PC-3 (cell line): ENCODE measurements around the gene ZBTB40. TPM values are rescaled to one million over a fixed set of nuclear protein-coding genes. Genes with fewer than 3 reads are reported as not detected.
A peak's percentile ranks its signal among the peaks of the same experiment; 100 is the strongest.

ENCODE experiments used
- ATAC-seq: fragments of 200-7000 bp; cut with Tn5 transposase; 2 replicates; pipeline ENCODE4 v1.9.1; 2020; ENCODE audit warnings: mild to moderate bottlenecking, moderate library complexity
- BruUV-seq: library from RNA; stranded (reverse); fragments of 400-500 nt; replicated peaks from 2 replicates; lab custom pipeline; 2021; lab: Mats Ljungman, UMichigan
- CTCF ChIA-PET: fragments of 300-600 bp; sonication (Branson Sonifier 250); formaldehyde crosslinking; loops from one replicate; lab custom pipeline; 2022; ENCODE audit warnings: antibody characterized with exemption; lab: Charles Lee
- POLR2A ChIA-PET: fragments of 300-600 bp; sonication (Branson Sonifier 250); formaldehyde crosslinking; loops from one replicate; lab custom pipeline; 2022; ENCODE audit warnings: antibody characterized with exemption; ENCODE audit not compliant: unreplicated experiment; lab: Charles Lee
- DNase-seq: peaks from one replicate; pipeline ENCODE4 v3.0.0-alpha.2; 2015
- H2AFZ ChIP-seq: fragments of 300-600 bp; sonication (generic); 2 replicates; pipeline ENCODE4 v1.6.0; 2016; ENCODE audit warnings: antibody characterized with exemption, low read length
- H3F3A ChIP-seq: fragments of 300-600 bp; sonication (generic); one replicate; pipeline ENCODE4 v1.6.0; 2017; ENCODE audit warnings: antibody characterized with exemption, low read length, control low read depth, mild to moderate bottlenecking; ENCODE audit not compliant: unreplicated experiment
- H3K27ac ChIP-seq: fragments of 300-600 bp; sonication (generic); 2 replicates; pipeline ENCODE4 v1.5.1; 2016; ENCODE audit warnings: mild to moderate bottlenecking, low read length
- H3K27me3 ChIP-seq: fragments of 300-600 bp; sonication (generic); 2 replicates; pipeline ENCODE4 v1.6.1; 2016; ENCODE audit warnings: low read length, mixed read lengths
- H3K36me3 ChIP-seq: fragments of 300-600 bp; sonication (generic); 2 replicates; pipeline ENCODE4 v1.6.1; 2016; ENCODE audit warnings: low read depth, mixed run types, low read length, mixed read lengths
- H3K4me1 ChIP-seq: fragments of 300-600 bp; sonication (generic); 2 replicates; pipeline ENCODE4 v1.5.1; 2016; ENCODE audit warnings: low read length; ENCODE audit not compliant: insufficient read depth
- H3K4me2 ChIP-seq: fragments of 300-600 bp; sonication (generic); 2 replicates; pipeline ENCODE4 v1.6.0; 2016; ENCODE audit warnings: low read length
- H3K4me3 ChIP-seq: fragments of 300-600 bp; sonication (generic); 2 replicates; pipeline ENCODE4 v1.5.1; 2016; ENCODE audit warnings: mild to moderate bottlenecking, low read length, mixed read lengths
- H3K79me2 ChIP-seq: fragments of 300-600 bp; sonication (generic); 2 replicates; pipeline ENCODE4 v1.6.1; 2017; ENCODE audit warnings: low read length, mixed read lengths
- H3K9ac ChIP-seq: fragments of 300-600 bp; sonication (generic); 2 replicates; pipeline ENCODE4 v1.6.0; 2016; ENCODE audit warnings: mild to moderate bottlenecking, low read length
- H3K9me2 ChIP-seq: fragments of 300-600 bp; sonication (generic); replicated peaks from 2 replicates; pipeline ENCODE4 v1.6.1; 2016; ENCODE audit warnings: mixed run types, low read length, mixed read lengths
- H3K9me3 ChIP-seq: fragments of 300-600 bp; sonication (generic); 2 replicates; pipeline ENCODE4 v1.6.1; 2016; ENCODE audit warnings: low read length, mixed read lengths
- H4K20me1 ChIP-seq: fragments of 300-600 bp; sonication (generic); 2 replicates; pipeline ENCODE4 v1.6.1; 2016; ENCODE audit warnings: low read length, mixed read lengths
- EZH2 ChIP-seq: fragments of 300-600 bp; sonication (generic); IDR thresholded peaks from one replicate; pipeline ENCODE4 v1.6.1; 2017; ENCODE audit warnings: antibody characterized with exemption, mild to moderate bottlenecking, low read length; ENCODE audit not compliant: unreplicated experiment
- EZH2phosphoT487 ChIP-seq: fragments of 300-600 bp; sonication (generic); IDR thresholded peaks from 2 replicates; pipeline ENCODE4 v1.6.1; 2018; ENCODE audit warnings: mild to moderate bottlenecking, antibody characterized with exemption, low read length, borderline replicate concordance
- intact Hi-C: fragments of 100-400 bp; cut with micrococcal nuclease; formaldehyde crosslinking; loops from 2 replicates; pipeline ENCODE4 v1.9.0; 2023
- total RNA-seq: library from RNA; depleted of rRNA; stranded (reverse); fragments of >200 nt; gene quantifications from 2 replicates; pipeline ENCODE4 v1.2.3, GENCODE V29; 2014
- TF ChIP-seq, protein P1 (sequence below): fragments of 300-600 bp; sonication (generic); conservative IDR thresholded peaks from 2 replicates; pipeline ENCODE4 v1.5.1; 2017; ENCODE audit warnings: antibody characterized with exemption, low read depth, mild to moderate bottlenecking, low read length

The ZBTB40 gene
- total RNA-seq, 1 experiment from 2014 or later = 20.2 TPM

DNA sequence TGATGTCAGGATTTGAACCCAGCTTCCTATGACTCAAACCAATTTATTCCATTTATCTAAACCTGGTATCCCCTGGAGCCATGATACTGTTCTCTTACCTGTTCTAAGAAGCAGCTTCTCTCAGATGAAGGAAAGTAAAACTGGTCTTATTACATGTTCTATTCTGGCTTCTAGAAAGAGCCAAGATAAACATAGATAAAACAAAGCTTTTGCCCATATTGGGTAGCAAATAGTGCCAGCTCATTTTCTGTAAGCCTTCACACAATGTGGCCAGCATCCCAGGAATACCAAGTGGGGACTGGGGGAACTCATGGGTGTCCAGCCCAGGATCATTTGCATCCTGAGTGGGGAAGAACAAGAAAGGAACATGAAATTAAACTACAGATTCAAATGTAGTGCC is 58.2 kb downstream of the ZBTB40 start:
- no peaks in the 10 kb centered on the region for H3K27me3 ChIP-seq
- intact Hi-C loops = no loop called here
- ATAC-seq = no peak; the same call in 1 of the 2 replicates
- H3K79me2 ChIP-seq = no peaks in the 10 kb centered on the region
- no TSS peak for BruUV-seq
- peak; percentile 2 for DNase-seq
- no peak overlapping the region for H2AFZ ChIP-seq
- no peak overlapping the region for H3K4me2 ChIP-seq
- no peaks in the 10 kb centered on the region for H3K9me2 ChIP-seq
- H3F3A ChIP-seq = no peaks in the 10 kb centered on the region
- CTCF ChIA-PET = no interaction called here
- H3K4me3 ChIP-seq = no peak overlapping the region
- no peak overlapping the region for H3K9ac ChIP-seq
- H3K9me3 ChIP-seq = no peaks in the 10 kb centered on the region
- H3K27ac ChIP-seq = no peak overlapping the region
- H4K20me1 ChIP-seq = no peaks in the 10 kb centered on the region
- peaks cover 33% of the 10 kb centered on the region; the same call in 1 of the 2 replicates for H3K36me3 ChIP-seq
- no peaks in the 10 kb centered on the region for H3K4me1 ChIP-seq
- TF ChIP-seq EZH2phosphoT487 = no peak
- TF ChIP-seq EZH2 = no peak
- TF ChIP-seq, protein P1, sequence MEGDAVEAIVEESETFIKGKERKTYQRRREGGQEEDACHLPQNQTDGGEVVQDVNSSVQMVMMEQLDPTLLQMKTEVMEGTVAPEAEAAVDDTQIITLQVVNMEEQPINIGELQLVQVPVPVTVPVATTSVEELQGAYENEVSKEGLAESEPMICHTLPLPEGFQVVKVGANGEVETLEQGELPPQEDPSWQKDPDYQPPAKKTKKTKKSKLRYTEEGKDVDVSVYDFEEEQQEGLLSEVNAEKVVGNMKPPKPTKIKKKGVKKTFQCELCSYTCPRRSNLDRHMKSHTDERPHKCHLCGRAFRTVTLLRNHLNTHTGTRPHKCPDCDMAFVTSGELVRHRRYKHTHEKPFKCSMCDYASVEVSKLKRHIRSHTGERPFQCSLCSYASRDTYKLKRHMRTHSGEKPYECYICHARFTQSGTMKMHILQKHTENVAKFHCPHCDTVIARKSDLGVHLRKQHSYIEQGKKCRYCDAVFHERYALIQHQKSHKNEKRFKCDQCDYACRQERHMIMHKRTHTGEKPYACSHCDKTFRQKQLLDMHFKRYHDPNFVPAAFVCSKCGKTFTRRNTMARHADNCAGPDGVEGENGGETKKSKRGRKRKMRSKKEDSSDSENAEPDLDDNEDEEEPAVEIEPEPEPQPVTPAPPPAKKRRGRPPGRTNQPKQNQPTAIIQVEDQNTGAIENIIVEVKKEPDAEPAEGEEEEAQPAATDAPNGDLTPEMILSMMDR = no peak
- POLR2A ChIA-PET = no interaction called here

DNA sequence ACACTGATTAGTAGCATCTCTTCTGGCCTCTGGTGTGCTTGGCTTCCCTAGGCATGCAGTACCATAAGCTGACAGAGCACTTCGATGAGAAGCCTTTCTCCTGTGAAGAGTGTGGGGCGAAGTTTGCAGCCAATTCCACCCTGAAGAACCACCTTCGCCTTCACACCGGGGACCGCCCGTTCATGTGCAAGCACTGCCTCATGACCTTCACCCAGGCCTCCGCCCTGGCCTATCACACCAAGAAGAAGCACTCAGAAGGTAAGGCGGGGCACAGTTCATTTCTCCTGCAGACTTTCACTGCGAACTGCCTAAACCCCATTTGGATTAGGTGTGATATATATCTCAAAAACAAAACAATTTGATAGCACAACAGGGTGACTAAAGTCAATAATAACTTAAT is 61.2 kb downstream of the ZBTB40 start:
- no peak for ATAC-seq
- ChIA-PET CTCF (no interaction called here), POLR2A (no interaction called here)
- no peak for DNase-seq
- Histone ChIP-seq H3K4me3 (no peak overlapping the region), H3K9me3 (no peaks in the 10 kb centered on the region), H3K36me3 (peaks cover 21% of the 10 kb centered on the region; the same call in 1 of the 2 replicates), H3K9ac (no peak overlapping the region), H3K4me2 (no peak overlapping the region), H3K9me2 (no peaks in the 10 kb centered on the region), H3K27ac (no peak overlapping the region), H3K27me3 (no peaks in the 10 kb centered on the region), H3K4me1 (no peaks in the 10 kb centered on the region), H3F3A (no peaks in the 10 kb centered on the region), H2AFZ (no peak overlapping the region), H4K20me1 (no peaks in the 10 kb centered on the region), H3K79me2 (no peaks in the 10 kb centered on the region)
- intact Hi-C loops = no loop called here
- BruUV-seq = no TSS peak
- TF ChIP-seq EZH2 = no peak
- TF ChIP-seq, protein P1 = no peak
- TF ChIP-seq EZH2phosphoT487 = no peak

DNA sequence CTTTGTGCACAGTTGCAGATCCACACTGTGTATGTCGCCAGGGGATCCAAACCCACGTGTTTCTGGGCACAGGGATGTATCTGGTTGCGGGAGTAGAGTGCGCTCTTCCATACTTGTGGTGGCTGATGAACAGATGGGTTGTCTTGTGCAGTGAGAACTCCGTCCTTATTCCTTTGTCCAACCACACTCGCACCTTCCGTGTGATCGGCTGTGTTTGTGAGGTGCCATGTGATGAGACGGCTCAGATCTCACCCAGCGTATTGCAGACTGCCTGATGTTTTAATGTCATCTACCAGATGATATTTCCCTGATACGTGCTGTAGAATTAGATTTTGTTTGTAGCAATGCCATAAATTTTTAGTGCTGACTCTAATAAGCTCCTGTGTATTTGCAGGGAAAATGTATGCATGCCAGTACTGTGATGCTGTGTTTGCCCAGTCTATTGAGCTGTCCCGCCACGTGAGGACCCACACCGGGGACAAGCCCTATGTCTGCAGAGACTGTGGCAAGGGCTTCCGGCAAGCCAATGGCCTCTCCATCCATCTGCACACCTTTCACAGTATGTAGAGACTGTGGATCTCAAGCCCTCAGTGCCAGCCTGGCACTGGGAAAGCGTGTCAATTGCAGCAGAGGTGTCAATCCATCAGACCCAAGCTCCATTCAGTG is 65.4 kb downstream of the ZBTB40 start:
- Histone ChIP-seq H3K9me2 (no peaks in the 10 kb centered on the region), H3K4me1 (no peaks in the 10 kb centered on the region), H3K27ac (no peak overlapping the region), H3K9me3 (no peaks in the 10 kb centered on the region), H3K36me3 (peaks cover 16% of the 10 kb centered on the region; the same call in 1 of the 2 replicates), H3K4me2 (no peak overlapping the region), H4K20me1 (no peaks in the 10 kb centered on the region), H3F3A (no peaks in the 10 kb centered on the region), H3K27me3 (no peaks in the 10 kb centered on the region), H3K9ac (no peak overlapping the region), H3K79me2 (no peaks in the 10 kb centered on the region), H2AFZ (no peak overlapping the region), H3K4me3 (no peak overlapping the region)
- no peak for ATAC-seq
- intact Hi-C loops = no loop called here
- POLR2A ChIA-PET = no interaction called here
- no peak for TF ChIP-seq EZH2
- no peak for TF ChIP-seq EZH2phosphoT487
- TF ChIP-seq, protein P1 = no peak
- DNase-seq = no peak
- CTCF ChIA-PET = no interaction called here
- no TSS peak for BruUV-seq
